Tibial nerve (tissue), 4 donors: ENCODE results near the gene NOTCH4.

Experiments
- EP300 ChIP-seq, 2 donors: sonication (generic); formaldehyde crosslinking; IDR thresholded peaks; one replicate each; pipeline ENCODE4 v1.6.1; 2017; ENCODE audit warnings: antibody characterized with exemption in 2 of 2, mild to moderate bottlenecking in 1 of 2
- POLR2A ChIP-seq, 2 donors: fragments of 450-650 bp; IDR thresholded peaks; one replicate each; pipeline ENCODE4 v1.6.1; 2017; ENCODE audit warnings: antibody characterized with exemption in 2 of 2, mild to moderate bottlenecking in 2 of 2, moderate library complexity in 2 of 2
- TF ChIP-seq, protein P1 (sequence below), 5 experiments: fragments of 200-600 bp in 3 of 5; fragments of 450-650 bp in 2 of 5; sonication (generic) in 3 of 5; IDR thresholded peaks; one replicate each; pipeline ENCODE4 v1.5.1; 2016 to 2019; ENCODE audit warnings: antibody characterized with exemption in 5 of 5, mild to moderate bottlenecking in 3 of 5, moderate library complexity in 2 of 5

DNA sequence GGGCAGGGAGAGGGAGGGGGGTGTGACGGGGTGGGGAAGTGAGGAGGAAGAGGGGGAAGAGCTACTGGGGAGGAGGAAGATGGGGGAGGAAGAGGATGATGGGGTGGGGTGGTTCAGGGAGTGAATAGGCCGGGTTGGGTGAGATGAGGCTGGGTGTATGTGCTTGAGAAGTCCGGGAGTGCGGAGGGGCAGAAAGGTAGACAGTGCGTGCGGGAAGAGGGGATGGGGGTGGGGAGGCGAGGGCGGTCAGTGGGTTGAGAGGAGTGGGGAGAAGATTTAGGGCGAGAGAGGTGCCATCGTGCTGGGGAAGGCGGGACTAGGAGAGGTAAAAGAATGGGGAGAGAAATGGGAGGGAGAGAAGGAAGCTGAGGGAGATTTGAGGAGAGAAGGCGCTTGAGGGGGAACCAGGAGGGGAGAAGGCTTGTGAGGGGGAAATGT lies 30.9 kb upstream of the NOTCH4 start:
- TF ChIP-seq POLR2A (IDR thresholded peaks at IDR 0.05) (no peak), EP300 (IDR thresholded peaks at IDR 0.05) (no peak)
- TF ChIP-seq, protein P1, sequence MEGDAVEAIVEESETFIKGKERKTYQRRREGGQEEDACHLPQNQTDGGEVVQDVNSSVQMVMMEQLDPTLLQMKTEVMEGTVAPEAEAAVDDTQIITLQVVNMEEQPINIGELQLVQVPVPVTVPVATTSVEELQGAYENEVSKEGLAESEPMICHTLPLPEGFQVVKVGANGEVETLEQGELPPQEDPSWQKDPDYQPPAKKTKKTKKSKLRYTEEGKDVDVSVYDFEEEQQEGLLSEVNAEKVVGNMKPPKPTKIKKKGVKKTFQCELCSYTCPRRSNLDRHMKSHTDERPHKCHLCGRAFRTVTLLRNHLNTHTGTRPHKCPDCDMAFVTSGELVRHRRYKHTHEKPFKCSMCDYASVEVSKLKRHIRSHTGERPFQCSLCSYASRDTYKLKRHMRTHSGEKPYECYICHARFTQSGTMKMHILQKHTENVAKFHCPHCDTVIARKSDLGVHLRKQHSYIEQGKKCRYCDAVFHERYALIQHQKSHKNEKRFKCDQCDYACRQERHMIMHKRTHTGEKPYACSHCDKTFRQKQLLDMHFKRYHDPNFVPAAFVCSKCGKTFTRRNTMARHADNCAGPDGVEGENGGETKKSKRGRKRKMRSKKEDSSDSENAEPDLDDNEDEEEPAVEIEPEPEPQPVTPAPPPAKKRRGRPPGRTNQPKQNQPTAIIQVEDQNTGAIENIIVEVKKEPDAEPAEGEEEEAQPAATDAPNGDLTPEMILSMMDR (IDR thresholded peaks at IDR 0.05), result no peak
